Measurements from ENCODE around the gene ADH4. TPM values are rescaled to one million over a fixed set of nuclear protein-coding genes. Genes with fewer than 3 reads are reported as not detected.
"Not testable (repeated sequence)": the region's sequence is repeated elsewhere in the genome, so short reads cannot be mapped to it uniquely, and the experiment has no call there.

The ADH4 gene
- total and polyA plus RNA-seq, 10 of the 15 experiments (the other 5 are each of a cell fraction or from before 2014, with no cell fraction given) = not detected

DNA sequence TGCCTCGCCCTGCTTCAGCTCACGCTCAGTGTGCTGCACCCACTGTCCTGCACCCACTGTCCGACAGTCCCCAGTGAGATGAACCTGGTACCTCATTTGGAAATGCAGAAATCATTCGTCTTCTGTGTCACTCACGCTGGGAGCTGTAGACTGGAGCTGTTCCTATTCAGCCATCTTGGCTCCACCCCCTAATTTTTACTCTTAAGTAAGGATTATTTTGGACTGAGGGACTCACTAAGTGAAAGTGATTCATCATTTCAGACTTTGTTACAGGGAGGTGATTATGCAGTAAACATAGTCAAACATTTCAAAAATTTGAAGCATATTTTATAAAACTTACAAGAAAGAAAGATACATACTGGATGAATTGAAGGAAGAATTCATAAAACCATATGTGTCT lies 44.3 kb downstream of the ADH4 start:
- in situ Hi-C loops (cut with MboI) = loop anchor here (25.0 kb wide), 1 partner anchor 837 kb away; the partner anchor contains the start of gene DNAJB14
- H3K4me1 ChIP-seq (ENCODE audit: control insufficient read depth, insufficient read depth, low read length); H4K20me1 ChIP-seq (ENCODE audit: control insufficient read depth, insufficient read depth); H3K79me2 ChIP-seq (ENCODE audit: control insufficient read depth, insufficient read depth, low read length); H3K4me2 ChIP-seq (ENCODE audit: control insufficient read depth, insufficient read depth); DNase-seq (ENCODE audit: low read depth, low spot score); FAIRE-seq; BruUV-seq (replicated peaks); H3K9me3 ChIP-seq (replicated peaks; ENCODE audit: control insufficient read depth, insufficient read depth, low read length); POLR2A ChIA-PET; H3K27me3 ChIP-seq (replicated peaks in 1 of 2; ENCODE audit: control insufficient read depth in 2 of 2, insufficient read depth in 2 of 2, low read length in 1 of 2); H3K9ac ChIP-seq (ENCODE audit: control insufficient read depth, insufficient read depth, low read length); H3K27ac ChIP-seq (ENCODE audit: control insufficient read depth, insufficient read depth); H2AFZ ChIP-seq (ENCODE audit: control insufficient read depth, low read depth, low read length); intact Hi-C loops (cut with micrococcal nuclease; ENCODE audit: unreplicated experiment); ATAC-seq; H3K4me3 ChIP-seq; H3K36me3 ChIP-seq (ENCODE audit: control insufficient read depth in 2 of 2, insufficient read depth in 2 of 2, low read length in 1 of 2): not testable (repeated sequence)
- 57% methylated on average over 5 of the region's 5 CpGs for WGBS (ENCODE audit: insufficient coverage, insufficient replicate concordance, low lambda C conversion rate, missing lambda C conversion rate)
- RAD21 ChIA-PET (ENCODE audit: unreplicated experiment) = interaction anchor here (1.2 kb wide), 1 partner anchor 12 kb away, joined by 4 read pairs; the partner anchor contains the start of gene ADH5
- SMC1A ChIA-PET (ENCODE audit: uncharacterized antibody, unreplicated experiment) = interaction anchor here (1.1 kb wide), 1 partner anchor 305 kb away, joined by 3 read pairs; no protein-coding TSS in a partner anchor
- CTCF ChIA-PET = interaction anchor here (0.6 kb wide), 1 partner anchor 104 kb away, joined by 3 read pairs; the partner anchor contains the start of gene METAP1

DNA sequence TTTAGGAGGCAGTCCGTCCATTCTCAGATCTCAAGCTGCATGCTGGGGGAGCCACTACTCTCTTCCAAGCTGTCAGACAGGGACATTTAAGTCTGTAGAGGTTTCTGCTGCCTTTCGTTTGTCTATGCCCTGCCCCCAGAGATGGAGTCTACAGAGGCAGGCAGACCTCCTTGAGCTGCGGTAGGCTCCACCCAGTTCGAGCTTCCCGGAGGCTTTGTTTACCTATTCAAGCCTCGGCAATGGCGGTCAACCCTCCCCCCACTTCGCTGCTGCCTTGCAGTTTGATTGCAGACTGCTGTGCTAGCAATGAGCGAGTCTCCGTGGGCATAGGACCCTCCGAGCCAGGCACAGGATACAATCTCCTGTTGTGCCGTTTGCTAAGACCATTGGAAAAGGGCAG lies 44.8 kb downstream of the ADH4 start:
- no peak for DNase-seq (ENCODE audit: low read depth, low spot score)
- H3K9ac ChIP-seq (ENCODE audit: control insufficient read depth, insufficient read depth, low read length) = no peak overlapping the region
- H3K27me3 ChIP-seq (replicated peaks in 1 of 2; ENCODE audit: control insufficient read depth in 2 of 2, insufficient read depth in 2 of 2, low read length in 1 of 2) = no peaks in the 10 kb centered on the region
- H3K4me1 ChIP-seq (ENCODE audit: control insufficient read depth, insufficient read depth, low read length) = no peaks in the 10 kb centered on the region
- H3K36me3 ChIP-seq (ENCODE audit: control insufficient read depth in 2 of 2, insufficient read depth in 2 of 2, low read length in 1 of 2) = no peaks in the 10 kb centered on the region
- ChIA-PET CTCF (interaction anchor here (0.6 kb wide), 1 partner anchor 104 kb away, joined by 3 read pairs; the partner anchor contains the start of gene METAP1), POLR2A (no interaction called here), SMC1A (ENCODE audit: uncharacterized antibody, unreplicated experiment) (no interaction called here), RAD21 (ENCODE audit: unreplicated experiment) (no interaction called here)
- no peak for TF ChIP-seq BACH1 (IDR thresholded peaks at IDR 0.05; ENCODE audit: borderline replicate concordance)
- H3K9me3 ChIP-seq (replicated peaks; ENCODE audit: control insufficient read depth, insufficient read depth, low read length) = no peaks in the 10 kb centered on the region
- H3K4me2 ChIP-seq (ENCODE audit: control insufficient read depth, insufficient read depth) = no peak overlapping the region
- 39% methylated on average over 12 of the region's 12 CpGs for WGBS (ENCODE audit: insufficient coverage, insufficient replicate concordance, low lambda C conversion rate, missing lambda C conversion rate)
- in situ Hi-C loops (cut with MboI) = loop anchor here (25.0 kb wide), 1 partner anchor 838 kb away; the partner anchor contains the start of gene DNAJB14
- H3K79me2 ChIP-seq (ENCODE audit: control insufficient read depth, insufficient read depth, low read length) = no peaks in the 10 kb centered on the region
- ATAC-seq = no peak
- intact Hi-C loops (cut with micrococcal nuclease; ENCODE audit: unreplicated experiment) = no loop called here
- no peak overlapping the region for H2AFZ ChIP-seq (ENCODE audit: control insufficient read depth, low read depth, low read length)
- H3K27ac ChIP-seq (ENCODE audit: control insufficient read depth, insufficient read depth) = no peak overlapping the region
- FAIRE-seq = no peak
- no TSS peak for BruUV-seq (replicated peaks)
- H3K4me3 ChIP-seq = no peak overlapping the region
- no peaks in the 10 kb centered on the region for H4K20me1 ChIP-seq (ENCODE audit: control insufficient read depth, insufficient read depth)

DNA sequence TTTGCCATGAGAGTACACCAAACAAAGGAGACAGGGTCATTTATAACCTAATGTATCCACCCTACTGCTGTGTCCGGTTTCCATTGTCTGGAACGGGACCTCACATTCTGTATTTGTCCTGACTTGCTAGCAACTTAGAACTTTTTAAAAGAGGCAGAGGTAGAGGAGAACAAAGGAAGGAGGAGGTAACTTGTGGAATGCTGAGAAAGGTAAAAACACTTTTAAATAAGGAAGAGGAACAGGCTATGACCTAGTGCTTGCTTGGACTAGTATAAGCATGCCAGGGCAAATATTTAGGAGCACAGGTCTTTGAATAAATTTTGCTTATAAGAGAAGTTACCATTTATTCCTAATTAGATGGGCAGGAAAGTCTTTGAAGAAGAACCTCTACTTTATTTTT lies 52.3 kb downstream of the ADH4 start:
- RAD21 ChIA-PET (ENCODE audit: unreplicated experiment); H2AFZ ChIP-seq (ENCODE audit: control insufficient read depth, low read depth, low read length); H3K4me1 ChIP-seq (ENCODE audit: control insufficient read depth, insufficient read depth, low read length); ATAC-seq; intact Hi-C loops (cut with micrococcal nuclease; ENCODE audit: unreplicated experiment); BruUV-seq (replicated peaks); H3K9ac ChIP-seq (ENCODE audit: control insufficient read depth, insufficient read depth, low read length); H3K9me3 ChIP-seq (replicated peaks; ENCODE audit: control insufficient read depth, insufficient read depth, low read length); POLR2A ChIA-PET; H3K4me2 ChIP-seq (ENCODE audit: control insufficient read depth, insufficient read depth); H3K27ac ChIP-seq (ENCODE audit: control insufficient read depth, insufficient read depth); H4K20me1 ChIP-seq (ENCODE audit: control insufficient read depth, insufficient read depth); DNase-seq (ENCODE audit: low read depth, low spot score); H3K27me3 ChIP-seq (replicated peaks in 1 of 2; ENCODE audit: control insufficient read depth in 2 of 2, insufficient read depth in 2 of 2, low read length in 1 of 2); H3K36me3 ChIP-seq (ENCODE audit: control insufficient read depth in 2 of 2, insufficient read depth in 2 of 2, low read length in 1 of 2); H3K4me3 ChIP-seq; FAIRE-seq: not testable (repeated sequence)
- WGBS (ENCODE audit: insufficient coverage, insufficient replicate concordance, low lambda C conversion rate, missing lambda C conversion rate) = 100% methylated on average over 2 of the region's 2 CpGs
- SMC1A ChIA-PET (ENCODE audit: uncharacterized antibody, unreplicated experiment) = interaction anchor here (1.3 kb wide), 1 partner anchor 313 kb away, joined by 6 read pairs; no protein-coding TSS in a partner anchor
- in situ Hi-C loops (cut with MboI) = loop anchor here (25.0 kb wide), 1 partner anchor 845 kb away; the partner anchor contains the start of gene DNAJB14
- CTCF ChIA-PET = interaction anchor here (1.1 kb wide), 1 partner anchor 312 kb away, joined by 5 read pairs; no protein-coding TSS in a partner anchor
- H3K79me2 ChIP-seq (ENCODE audit: control insufficient read depth, insufficient read depth, low read length) = peaks cover 22% of the 10 kb centered on the region
